Gastrocnemius medialis (tissue), 4 donors: ENCODE data around the gene TEK. TPM values are rescaled to one million over a fixed set of nuclear protein-coding genes. Genes with fewer than 3 reads are reported as not detected.

Source experiments
- ATAC-seq, 2 donors: fragments of 150-250 bp; one replicate each; pipeline ENCODE4 v1.9.1; 2016
- DNase-seq, 2 donors: peaks; one replicate each; pipeline ENCODE4 v3.0.0-alpha.2; 2019
- H3K27ac ChIP-seq, 4 donors: fragments of 200-600 bp; sonication (generic); 1 replicate in 1 of 4; 2 replicates in 3 of 4; pipeline ENCODE4 v1.5.1; 2016 to 2018; ENCODE audit warnings: mild to moderate bottlenecking in 2 of 4, moderate library complexity in 1 of 4
- H3K27me3 ChIP-seq, 3 donors: fragments of 200-600 bp; sonication (generic) in 2 of 3; 1 replicate in 1 of 3; 2 replicates in 2 of 3; pipeline versions ENCODE4 v1.5.1 to v1.6.0; 2016 to 2019; ENCODE audit warnings: mild to moderate bottlenecking in 1 of 3, moderate library complexity in 1 of 3
- H3K36me3 ChIP-seq, 2 donors: fragments of 200-600 bp; sonication (generic) in 1 of 2; one replicate each; pipeline ENCODE4 v1.5.1; 2017 to 2018
- H3K4me1 ChIP-seq, 2 donors: fragments of 200-600 bp; sonication (generic) in 1 of 2; one replicate each; pipeline ENCODE4 v1.5.1; 2016 to 2017; ENCODE audit warnings: mild to moderate bottlenecking in 2 of 2
- H3K4me3 ChIP-seq, 4 donors: fragments of 200-600 bp; sonication (generic) in 3 of 4; 1 replicate in 1 of 4; 2 replicates in 3 of 4; pipeline ENCODE4 v1.5.1; 2016 to 2019; ENCODE audit warnings: mild to moderate bottlenecking in 2 of 4
- H3K9me3 ChIP-seq, 3 donors: fragments of 200-600 bp; sonication (generic) in 2 of 3; 1 replicate in 1 of 3; 2 replicates in 2 of 3; pipeline ENCODE4 v1.5.1; 2016 to 2019
- POLR2A ChIP-seq, 2 donors: fragments of 450-650 bp; IDR thresholded peaks; one replicate each; pipeline ENCODE4 v1.6.1; 2017; ENCODE audit warnings: antibody characterized with exemption in 2 of 2, mild to moderate bottlenecking in 2 of 2, moderate library complexity in 2 of 2
- in situ Hi-C, 4 donors: fragments of 200-750 bp; cut with MboI; loops; one replicate each; pipeline versions ENCODE4 v1.15.0 to v1.8.0; 2017; ENCODE audit warnings: low sequenced_read_pairs in 4 of 4
- intact Hi-C: fragments of 100-400 bp; cut with DNase I; formaldehyde crosslinking; loops from one replicate; pipeline ENCODE4 v1.15.1; 2023; ENCODE audit warnings: low total_unique reads
- total RNA-seq, 4 donors: library from RNA; depleted of rRNA; stranded (reverse); fragments of >200 nt; gene quantifications; one replicate each; pipeline versions ENCODE4 v1.1.0 to v1.2.3, GENCODE V29; 2016
- TF ChIP-seq, protein P1 (sequence below), 5 experiments: fragments of 450-650 bp in 3 of 5; fragments of 200-600 bp in 2 of 5; sonication (generic) in 2 of 5; IDR thresholded peaks in 4 of 5; conservative IDR thresholded peaks in 1 of 5; 1 replicate in 4 of 5; 2 replicates in 1 of 5; pipeline ENCODE4 v1.5.1; 2016 to 2019; ENCODE audit warnings: antibody characterized with exemption in 5 of 5, mild to moderate bottlenecking in 3 of 5, moderate library complexity in 3 of 5

The TEK gene
- total RNA-seq, 4 donors from 2014 or later, result 8.1 to 9.0 (median 8.4) TPM

DNA sequence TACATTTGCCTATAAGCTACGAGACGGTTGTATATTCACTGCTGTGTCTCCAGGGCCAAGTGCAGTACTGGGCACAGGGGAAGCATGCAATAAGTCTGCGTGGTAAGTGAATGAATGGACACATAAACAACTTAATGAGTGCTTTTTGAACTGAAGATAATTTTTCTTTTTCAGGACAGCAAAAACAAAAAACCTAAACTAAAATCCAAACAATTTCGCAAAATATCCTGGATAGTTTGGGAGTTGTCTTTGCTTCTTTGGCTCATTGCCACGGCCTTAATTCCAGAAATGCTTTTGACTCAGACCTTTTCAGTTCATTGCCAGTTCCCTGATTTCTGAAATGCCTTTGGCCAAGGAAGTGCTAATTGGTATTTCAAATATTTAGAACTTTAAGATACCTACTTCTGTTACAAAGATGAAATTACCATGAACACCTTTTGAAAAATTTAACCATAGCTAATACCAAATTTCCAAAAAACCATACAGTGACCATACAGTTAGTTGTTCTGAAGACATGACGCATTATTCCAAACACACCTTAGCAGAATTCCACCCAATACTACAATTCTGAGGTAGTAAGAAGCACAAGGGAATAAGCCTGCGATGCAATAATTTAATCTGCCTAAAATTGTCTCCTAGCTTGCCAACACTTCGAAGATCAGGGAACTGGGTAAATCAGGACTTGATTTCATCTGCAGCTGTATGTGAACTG, 42.8 kb downstream of the TEK start:
- H3K9me3 ChIP-seq, result no peaks in the 10 kb centered on the region
- H3K27ac ChIP-seq, result peak overlapping the region in 1 of 4 donors; percentile 17
- ATAC-seq (no peak), DNase-seq (no peak)
- H3K4me1 ChIP-seq, result peaks cover 0 to 3% of the 10 kb centered on the region in 2 donors
- intact Hi-C loops, result no loop called here
- in situ Hi-C loops, result no loop called here
- H3K27me3 ChIP-seq, result no peaks in the 10 kb centered on the region
- TF ChIP-seq, protein P1, sequence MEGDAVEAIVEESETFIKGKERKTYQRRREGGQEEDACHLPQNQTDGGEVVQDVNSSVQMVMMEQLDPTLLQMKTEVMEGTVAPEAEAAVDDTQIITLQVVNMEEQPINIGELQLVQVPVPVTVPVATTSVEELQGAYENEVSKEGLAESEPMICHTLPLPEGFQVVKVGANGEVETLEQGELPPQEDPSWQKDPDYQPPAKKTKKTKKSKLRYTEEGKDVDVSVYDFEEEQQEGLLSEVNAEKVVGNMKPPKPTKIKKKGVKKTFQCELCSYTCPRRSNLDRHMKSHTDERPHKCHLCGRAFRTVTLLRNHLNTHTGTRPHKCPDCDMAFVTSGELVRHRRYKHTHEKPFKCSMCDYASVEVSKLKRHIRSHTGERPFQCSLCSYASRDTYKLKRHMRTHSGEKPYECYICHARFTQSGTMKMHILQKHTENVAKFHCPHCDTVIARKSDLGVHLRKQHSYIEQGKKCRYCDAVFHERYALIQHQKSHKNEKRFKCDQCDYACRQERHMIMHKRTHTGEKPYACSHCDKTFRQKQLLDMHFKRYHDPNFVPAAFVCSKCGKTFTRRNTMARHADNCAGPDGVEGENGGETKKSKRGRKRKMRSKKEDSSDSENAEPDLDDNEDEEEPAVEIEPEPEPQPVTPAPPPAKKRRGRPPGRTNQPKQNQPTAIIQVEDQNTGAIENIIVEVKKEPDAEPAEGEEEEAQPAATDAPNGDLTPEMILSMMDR (IDR thresholded peaks at IDR 0.05 in 4 of 5, conservative IDR thresholded peaks at IDR 0.05 in 1 of 5), result no peak
- no peak for TF ChIP-seq POLR2A (IDR thresholded peaks at IDR 0.05)
- H3K36me3 ChIP-seq, result no peaks in the 10 kb centered on the region
- H3K4me3 ChIP-seq, result no peak overlapping the region

GRCh38 chr9:27152405-27152718, 43.3 kb downstream of the TEK start:
- Histone ChIP-seq H3K9me3 (no peaks in the 10 kb centered on the region), H3K27ac (no peak overlapping the region), H3K27me3 (no peaks in the 10 kb centered on the region), H3K4me1 (peaks cover 0 to 3% of the 10 kb centered on the region in 2 donors), H3K4me3 (no peak overlapping the region), H3K36me3 (no peaks in the 10 kb centered on the region)
- TF ChIP-seq, protein P1 (IDR thresholded peaks at IDR 0.05 in 4 of 5, conservative IDR thresholded peaks at IDR 0.05 in 1 of 5), result no peak
- TF ChIP-seq POLR2A (IDR thresholded peaks at IDR 0.05), result no peak
- intact Hi-C loops (no loop called here), in situ Hi-C loops (no loop called here)
- no peak for DNase-seq
- no peak for ATAC-seq

DNA sequence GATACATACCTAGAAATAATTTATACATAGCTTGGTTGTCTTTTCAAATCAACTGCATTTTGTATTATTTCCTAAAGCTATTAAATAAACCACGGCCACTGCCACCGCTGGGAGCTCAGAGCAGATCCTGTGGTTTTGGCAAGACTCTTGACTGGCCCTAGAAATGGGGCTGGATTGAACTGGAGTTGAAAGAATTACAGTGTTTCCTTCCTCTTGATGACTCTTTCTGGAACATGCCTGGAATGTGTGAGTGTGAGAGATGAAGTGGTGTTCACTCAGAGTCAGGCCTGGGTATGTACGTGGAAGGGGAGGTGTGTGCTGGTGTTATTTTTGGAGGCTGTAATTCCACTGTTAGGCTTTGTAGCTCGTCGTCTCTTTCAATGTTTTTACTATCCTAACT, 45.9 kb downstream of the TEK start:
- no peak overlapping the region for H3K4me3 ChIP-seq
- H3K27ac ChIP-seq, result no peak overlapping the region
- H3K36me3 ChIP-seq, result no peaks in the 10 kb centered on the region
- in situ Hi-C loops (no loop called here), intact Hi-C loops (no loop called here)
- no peaks in the 10 kb centered on the region for H3K27me3 ChIP-seq
- no peaks in the 10 kb centered on the region for H3K4me1 ChIP-seq
- TF ChIP-seq, protein P1 (IDR thresholded peaks at IDR 0.05 in 4 of 5, conservative IDR thresholded peaks at IDR 0.05 in 1 of 5), result no peak
- H3K9me3 ChIP-seq, result no peaks in the 10 kb centered on the region
- DNase-seq, result no peak
- no peak for ATAC-seq

DNA sequence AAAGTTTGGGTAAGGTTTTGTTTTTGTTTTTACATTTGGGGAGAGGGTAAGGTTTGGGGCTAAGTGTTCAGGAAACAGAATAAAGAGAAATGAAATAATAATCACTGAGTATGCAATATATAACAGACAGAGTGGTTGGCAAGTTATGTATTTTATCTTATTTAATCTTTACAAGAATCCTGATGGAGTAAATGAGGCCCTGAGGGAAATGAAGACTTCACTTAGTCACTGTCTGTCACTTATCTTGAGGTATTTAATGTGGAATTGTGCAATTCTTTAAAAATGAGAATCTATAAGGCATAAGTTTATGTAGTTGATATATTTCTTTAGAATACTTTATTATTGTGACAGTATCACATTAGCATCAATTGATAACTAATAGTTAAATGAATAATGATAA, 48.1 kb downstream of the TEK start:
- Histone ChIP-seq H3K9me3 (no peaks in the 10 kb centered on the region), H3K4me1 (no peaks in the 10 kb centered on the region), H3K36me3 (no peaks in the 10 kb centered on the region), H3K27ac (no peak overlapping the region), H3K4me3 (no peak overlapping the region), H3K27me3 (no peaks in the 10 kb centered on the region)
- intact Hi-C loops (no loop called here), in situ Hi-C loops (no loop called here)
- DNase-seq, result no peak
- TF ChIP-seq POLR2A (IDR thresholded peaks at IDR 0.05), result no peak
- TF ChIP-seq, protein P1 (IDR thresholded peaks at IDR 0.05 in 4 of 5, conservative IDR thresholded peaks at IDR 0.05 in 1 of 5), result no peak
- ATAC-seq, result no peak

GRCh38 chr9:27157736-27158135, 48.7 kb downstream of the TEK start:
- Histone ChIP-seq H3K36me3 (no peaks in the 10 kb centered on the region), H3K9me3 (no peaks in the 10 kb centered on the region), H3K27ac (no peak overlapping the region), H3K4me1 (no peaks in the 10 kb centered on the region), H3K27me3 (no peaks in the 10 kb centered on the region), H3K4me3 (no peak overlapping the region)
- ATAC-seq, result no peak
- in situ Hi-C loops (no loop called here), intact Hi-C loops (no loop called here)
- TF ChIP-seq, protein P1 (IDR thresholded peaks at IDR 0.05 in 4 of 5, conservative IDR thresholded peaks at IDR 0.05 in 1 of 5), result no peak
- no peak for TF ChIP-seq POLR2A (IDR thresholded peaks at IDR 0.05)
- DNase-seq, result no peak
